Left lobe of liver (tissue), 2 donors: ENCODE results near the gene MTMR10. TPM values are rescaled to one million over a fixed set of nuclear protein-coding genes. Genes with fewer than 3 reads are reported as not detected.
A peak's percentile ranks its signal among the peaks of the same experiment; 100 is the strongest.

Experiments used
- ATAC-seq: fragments of 200-7000 bp; cut with Tn5 transposase; one replicate; pipeline ENCODE4 v1.9.1; 2020; ENCODE audit warnings: mild to moderate bottlenecking, moderate library complexity
- DNase-seq: peaks from one replicate; pipeline ENCODE4 v3.0.0-alpha.2; 2020; ENCODE audit warnings: low spot score
- total RNA-seq: library from RNA; stranded (reverse); gene quantifications from one replicate; pipeline ENCODE4 v1.2.1, GENCODE V29; 2021
- donor health status: DM: no; HTN: no; CAD: no; lungs with moderate emphysema.
- donor health status: DM: no; HTN: yes; CAD: no.

The MTMR10 gene
- total RNA-seq, 1 donor from 2014 or later: 26.6 TPM

DNA sequence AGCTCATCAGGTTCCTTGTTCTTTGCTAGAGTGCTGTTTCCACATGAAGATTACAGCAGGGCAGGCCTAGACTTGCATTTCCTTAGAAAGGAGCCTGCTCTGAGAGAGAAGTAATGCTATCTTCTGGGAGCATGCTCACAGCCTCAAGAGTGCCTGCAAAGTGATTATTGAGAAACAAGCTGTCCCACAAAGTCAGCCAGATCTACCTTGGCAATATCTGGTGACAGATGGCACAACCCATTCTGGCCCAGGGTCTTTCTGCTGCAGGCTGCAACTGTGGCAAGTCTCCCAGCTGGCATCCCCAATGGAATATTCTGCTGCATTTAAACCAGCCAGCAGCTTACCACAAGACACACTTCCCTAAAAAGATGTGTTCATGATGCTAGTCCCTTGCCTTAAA lies 29.3 kb downstream of the MTMR10 start:
- ATAC-seq: peak; percentile 40
- no peak for DNase-seq

DNA sequence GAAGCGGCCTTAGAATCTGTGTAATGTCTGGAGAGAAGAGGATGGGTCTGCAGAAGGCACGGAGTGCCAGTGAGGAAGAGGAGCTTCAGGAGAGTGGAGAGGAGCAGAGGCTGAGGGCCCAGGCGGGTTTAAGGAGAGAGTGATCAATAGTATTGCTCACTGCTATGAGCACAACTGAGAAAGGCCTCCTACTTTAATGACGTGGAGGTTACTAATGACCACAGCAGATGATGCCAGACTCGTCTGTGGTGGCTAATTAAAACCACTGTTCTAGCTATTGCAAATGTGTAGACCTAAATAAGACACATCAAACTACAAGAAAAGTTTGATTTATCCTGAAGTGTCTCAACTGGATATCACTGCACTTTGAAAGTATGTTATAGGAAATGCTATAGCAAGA lies 33.2 kb downstream of the MTMR10 start:
- DNase-seq (no peak), ATAC-seq (no peak)

DNA sequence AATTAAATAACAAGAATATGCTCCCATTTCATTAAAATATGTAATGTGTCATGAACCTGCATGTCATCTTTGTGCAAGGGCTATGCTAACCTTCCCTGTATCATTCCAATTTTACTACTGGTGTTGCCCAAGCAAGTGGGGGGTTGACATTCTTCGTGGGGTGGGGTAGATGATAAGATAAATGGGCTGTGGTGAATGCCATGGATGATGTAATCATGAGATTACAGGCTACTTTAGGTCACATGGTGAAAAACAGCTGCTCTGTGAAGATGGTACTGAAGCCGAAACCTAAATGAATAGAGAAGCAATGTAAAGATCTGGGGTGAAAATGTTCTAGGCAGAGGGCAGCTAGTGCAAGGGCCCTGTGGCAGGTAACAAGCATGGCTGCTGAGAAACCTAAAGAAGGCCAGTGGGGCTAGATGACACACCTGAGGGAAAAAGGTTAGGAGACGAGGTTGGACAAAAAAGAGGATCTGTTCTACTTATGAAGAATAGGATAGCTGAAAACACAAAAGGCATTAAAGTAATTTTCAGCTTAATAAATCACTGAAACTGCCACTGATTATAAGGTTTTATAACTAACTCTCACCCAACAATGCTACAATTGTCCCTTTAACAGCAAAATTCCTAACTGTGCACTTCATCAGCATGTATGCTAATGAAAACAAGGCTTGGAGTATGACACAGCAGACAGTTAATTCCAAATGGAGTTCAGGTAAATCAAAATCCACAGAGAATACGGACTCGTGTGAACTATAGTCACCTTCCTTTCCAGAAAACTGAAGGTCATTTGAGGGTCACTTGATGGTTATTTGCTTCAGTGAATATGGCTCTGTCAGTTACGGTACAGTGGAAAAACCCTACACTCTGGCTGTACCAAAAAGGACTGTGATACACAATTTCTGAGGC lies 35.0 kb downstream of the MTMR10 start:
- peak; percentile 35 for ATAC-seq
- DNase-seq: no peak

DNA sequence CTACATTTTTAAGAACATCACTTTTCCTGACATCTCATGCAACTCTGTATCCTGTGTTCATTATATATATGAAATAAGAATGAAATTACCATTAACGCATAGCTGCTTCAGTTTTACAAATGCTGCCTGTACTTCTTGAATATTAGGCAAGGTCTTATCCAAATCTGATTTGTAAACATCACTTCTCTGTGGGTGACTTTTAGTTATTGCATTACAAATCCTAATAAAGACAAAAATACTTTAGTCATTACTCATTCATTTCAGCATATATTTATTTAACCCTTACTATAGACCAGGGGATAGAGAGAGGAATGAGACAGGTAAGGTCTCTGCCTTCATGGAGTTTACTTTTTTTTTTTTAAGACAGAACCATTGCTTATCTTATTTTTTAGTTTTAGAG lies 36.8 kb downstream of the MTMR10 start:
- DNase-seq (no peak), ATAC-seq (no peak)

DNA sequence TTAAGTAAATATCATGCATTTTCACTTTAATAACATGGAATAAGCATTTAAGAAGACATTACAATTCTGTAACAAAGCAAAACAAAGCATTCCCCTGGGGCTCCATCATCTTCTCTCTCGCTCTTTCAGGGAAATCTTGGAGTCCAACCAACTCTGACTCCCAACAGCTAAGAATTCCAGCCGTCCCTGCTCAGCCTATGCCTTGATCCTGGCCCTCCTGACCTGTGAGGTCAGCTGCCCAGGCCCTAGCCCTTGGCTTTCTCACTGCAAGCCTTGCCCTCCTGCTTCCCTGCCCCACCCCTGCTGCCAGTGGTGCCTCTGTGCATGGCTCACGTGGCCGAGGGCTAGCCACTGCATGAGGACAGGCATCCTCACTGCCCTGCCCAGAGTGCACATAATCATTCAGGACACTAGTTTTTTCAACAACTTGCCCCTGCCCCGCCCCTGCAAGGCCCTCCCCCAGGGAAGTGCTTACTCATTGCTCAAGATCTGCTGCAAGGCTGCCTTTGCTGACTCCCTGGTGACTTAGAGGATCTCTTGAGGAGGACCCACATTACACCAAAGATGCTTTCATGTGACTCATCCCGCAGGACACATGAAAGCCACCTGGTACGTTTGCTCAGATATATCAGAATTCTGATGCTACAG lies 37.6 kb downstream of the MTMR10 start:
- no peak for DNase-seq

DNA sequence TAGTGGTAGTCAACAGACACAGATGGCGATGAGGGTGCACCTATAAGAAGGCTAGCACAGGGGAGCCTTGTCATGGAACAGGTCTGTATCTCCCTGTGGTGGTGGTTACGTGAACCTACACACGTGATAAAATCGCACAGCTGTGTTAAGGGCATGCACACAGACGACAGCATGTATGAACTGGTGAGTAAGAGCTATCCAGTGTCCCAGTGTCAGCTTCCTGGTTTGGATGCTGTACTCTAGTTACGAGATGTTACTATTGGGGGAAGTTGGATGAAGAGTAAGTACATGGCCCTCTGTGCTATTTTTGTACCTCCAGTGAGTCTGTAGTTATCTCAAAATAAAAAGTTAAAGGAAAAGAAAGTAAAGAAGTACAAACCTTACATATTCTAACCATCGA lies 38.2 kb downstream of the MTMR10 start:
- DNase-seq (no peak), ATAC-seq (no peak)

More for the DNA sequence above, 37.6 kb downstream of the MTMR10 start:
- ATAC-seq: peak; percentile 37

DNA sequence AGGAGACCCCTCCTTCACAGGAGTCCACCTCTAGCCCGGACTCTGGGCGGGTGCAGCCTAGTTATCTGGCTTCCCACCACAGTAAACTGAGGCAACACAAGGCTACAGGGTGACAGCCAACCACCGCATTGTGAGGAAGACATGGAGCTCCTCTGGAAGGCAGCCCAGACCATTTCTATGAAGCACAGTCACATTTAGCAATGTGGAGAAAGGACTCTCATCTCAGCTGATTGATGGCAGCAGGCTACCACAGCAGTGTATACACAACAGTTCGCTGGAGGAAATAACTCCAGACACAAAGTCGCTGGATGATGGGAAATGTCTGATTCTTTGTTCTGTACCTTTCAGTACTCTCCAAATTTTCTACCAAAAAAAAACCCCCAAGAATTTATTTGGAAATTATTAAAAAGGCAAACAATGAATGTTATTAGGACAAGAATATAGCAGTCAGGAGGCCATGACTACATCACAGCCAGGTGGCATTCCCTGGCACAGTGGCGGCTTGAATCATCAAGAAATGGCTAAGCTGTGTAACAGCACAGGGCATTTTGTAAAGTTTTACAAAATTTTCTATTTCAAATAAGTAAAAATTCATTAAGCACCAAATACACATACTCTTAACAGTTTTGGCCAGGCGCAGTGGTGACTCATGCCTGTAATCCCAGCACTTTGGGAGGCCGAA lies 47.6 kb downstream of the MTMR10 start:
- no peak for ATAC-seq

DNA sequence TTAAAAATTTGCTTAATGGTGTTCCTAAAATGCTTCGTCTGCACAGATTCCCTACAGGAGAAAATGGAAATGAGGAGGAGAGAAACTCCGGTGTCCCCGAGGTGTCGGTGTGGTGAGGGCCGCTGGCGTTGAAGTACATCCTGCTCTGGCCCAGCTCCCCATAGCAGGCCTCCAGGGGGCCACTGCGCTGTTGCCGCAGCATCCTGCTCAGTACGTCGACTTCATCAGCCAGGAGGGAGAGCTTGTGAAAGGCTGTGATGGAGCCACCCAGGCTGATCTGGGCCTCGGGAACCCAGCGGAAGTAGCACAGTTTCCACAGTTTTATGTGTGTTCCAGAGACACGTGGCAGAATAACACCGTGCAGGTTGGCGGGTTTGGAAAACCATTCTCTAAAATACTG lies 49.9 kb downstream of the MTMR10 start:
- DNase-seq (no peak), ATAC-seq (no peak)

More for the DNA sequence above, 47.6 kb downstream of the MTMR10 start:
- no peak for DNase-seq

DNA sequence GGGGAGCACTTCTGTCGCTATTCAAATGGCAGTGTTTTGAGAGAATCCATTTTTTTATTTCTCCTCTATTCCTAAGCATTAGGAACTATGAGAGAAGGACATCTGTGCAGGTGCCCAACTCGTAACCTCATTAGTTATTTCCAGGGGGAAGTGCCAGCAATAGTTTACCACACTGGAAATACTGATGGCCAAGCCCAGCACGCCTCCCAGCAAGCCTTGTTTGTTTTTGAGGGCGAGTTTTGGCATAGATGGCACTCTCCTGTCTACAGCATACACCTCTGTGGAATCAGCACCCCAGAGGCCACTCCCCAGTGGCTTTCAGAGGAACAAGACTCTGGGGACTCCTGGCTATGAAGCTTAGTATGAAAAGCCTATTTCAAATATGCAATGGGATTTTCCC lies 51.1 kb downstream of the MTMR10 start:
- peak; percentile 94 for ATAC-seq
- DNase-seq: peak; percentile 75

DNA sequence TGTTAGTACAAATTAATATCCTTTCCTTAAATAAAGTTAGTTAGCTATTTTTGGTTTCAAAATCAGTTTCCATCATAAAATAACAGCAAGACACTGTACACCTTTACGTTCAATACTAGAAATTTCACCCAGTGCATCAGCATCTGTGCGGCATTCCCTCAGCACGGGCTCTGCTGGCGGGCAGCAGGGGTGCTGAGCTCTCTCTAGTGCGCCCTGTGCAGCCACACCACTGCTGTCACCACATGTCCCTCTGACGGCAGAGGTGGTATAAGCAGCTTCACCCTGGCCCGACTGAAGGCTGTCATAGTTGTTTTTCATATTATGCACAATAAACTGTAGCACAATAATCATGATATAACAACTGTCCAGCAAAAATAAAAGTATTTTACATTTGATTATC lies 52.3 kb downstream of the MTMR10 start:
- ATAC-seq: no peak
- no peak for DNase-seq

DNA sequence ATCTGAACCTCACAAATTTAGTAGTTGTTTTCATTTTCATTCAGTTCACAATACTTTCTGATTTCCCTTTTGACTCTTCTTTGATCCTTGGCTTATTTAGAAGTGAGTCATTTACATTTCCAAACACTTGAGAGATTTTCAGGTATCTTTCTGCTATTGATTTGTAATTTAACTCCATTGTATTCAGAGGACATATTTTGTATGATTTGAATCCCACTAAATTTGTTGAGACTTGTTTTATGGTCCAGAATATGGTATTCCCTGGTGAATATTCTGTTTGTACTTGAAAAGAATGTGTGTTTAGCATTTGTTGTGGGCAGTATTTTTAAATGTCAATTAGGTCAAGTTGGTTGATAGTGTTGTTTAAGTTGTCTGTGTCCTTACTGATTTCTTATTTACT lies 58.1 kb downstream of the MTMR10 start:
- DNase-seq (no peak), ATAC-seq (no peak)

DNA sequence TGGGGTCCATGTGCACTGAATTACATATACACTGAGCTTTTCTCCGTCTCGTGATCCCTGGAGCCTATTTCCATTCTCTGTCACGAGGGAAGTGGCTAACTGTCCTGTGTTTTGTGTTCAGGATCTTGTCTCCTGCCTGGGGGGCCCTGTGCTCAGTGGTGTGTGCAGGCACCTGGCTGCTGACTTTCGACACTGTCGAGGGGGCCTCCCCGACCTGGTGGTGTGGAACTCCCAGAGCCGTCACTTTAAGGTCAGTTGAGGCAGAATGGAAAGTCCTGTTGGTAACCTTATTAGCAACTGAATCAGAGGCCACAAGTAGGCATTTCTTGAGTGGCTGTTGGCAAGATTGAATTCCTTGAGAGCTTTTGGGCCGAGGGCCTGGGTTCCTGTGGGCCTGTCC lies 61.0 kb downstream of the MTMR10 start:
- ATAC-seq (no peak), DNase-seq (no peak)

DNA sequence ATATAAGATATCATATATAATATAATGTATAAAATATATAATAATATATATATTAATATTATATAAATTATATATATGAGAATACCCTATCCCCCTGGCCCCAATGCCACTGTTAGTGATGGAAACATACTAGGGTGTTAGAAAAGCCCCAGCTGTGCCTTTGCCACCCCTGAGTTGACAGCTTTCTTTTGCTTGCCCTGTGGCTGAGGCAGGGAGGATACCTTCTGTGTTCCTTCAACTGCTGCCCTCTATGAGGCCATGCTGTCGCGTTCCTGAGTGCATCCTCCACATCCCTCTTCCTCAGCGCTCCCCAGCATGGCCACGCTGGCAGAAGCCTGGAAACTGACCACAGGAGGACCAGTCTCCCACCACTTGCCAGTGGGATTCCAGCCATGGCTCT lies 61.4 kb downstream of the MTMR10 start:
- DNase-seq: no peak
- no peak for ATAC-seq

DNA sequence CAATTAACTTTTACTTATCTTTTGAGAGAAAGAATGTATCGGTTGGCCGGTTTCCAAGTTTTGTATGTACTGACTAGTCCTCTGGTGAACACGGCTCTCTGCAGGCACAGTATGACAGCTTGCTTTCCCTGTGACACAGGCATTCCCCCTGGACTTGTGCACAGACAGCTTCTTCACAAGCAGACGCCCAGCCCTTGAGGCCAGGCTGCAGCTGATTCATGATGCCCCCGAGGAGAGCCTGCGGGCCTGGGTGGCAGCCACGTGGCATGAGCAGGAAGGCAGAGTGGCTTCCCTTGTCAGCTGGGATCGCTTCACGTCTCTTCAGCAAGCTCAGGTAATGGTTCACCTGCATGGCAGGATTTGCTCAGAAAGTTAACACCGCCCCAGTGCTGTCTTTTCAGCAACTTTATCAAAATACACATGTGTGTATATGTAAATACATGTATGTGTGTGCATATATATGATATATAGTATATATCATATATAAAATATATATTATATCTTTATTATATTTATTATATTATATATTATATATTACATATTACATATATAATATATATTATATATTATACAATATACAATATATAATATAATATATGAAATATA lies 62.3 kb downstream of the MTMR10 start:
- DNase-seq (no peak), ATAC-seq (peak; percentile 44)

DNA sequence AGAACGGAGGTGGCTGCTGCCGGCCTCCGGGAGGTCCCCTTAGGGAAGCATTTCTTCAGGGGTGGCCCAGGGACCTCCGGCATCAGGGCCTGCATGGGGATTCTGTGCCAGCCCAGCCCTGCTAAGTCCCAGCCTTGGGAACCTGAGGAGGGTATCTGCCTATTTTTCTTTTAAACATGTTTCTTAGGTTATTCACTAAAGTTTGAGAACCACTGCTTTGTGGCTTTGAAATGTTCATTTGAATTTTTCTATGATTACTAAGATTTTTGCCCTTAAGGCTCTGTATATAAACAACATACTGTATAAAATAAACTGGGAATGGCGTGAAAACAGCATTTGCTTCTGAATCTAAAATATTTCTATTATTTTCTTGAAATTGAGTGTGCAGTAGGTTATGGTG lies 63.4 kb downstream of the MTMR10 start:
- ATAC-seq (no peak), DNase-seq (no peak)

DNA sequence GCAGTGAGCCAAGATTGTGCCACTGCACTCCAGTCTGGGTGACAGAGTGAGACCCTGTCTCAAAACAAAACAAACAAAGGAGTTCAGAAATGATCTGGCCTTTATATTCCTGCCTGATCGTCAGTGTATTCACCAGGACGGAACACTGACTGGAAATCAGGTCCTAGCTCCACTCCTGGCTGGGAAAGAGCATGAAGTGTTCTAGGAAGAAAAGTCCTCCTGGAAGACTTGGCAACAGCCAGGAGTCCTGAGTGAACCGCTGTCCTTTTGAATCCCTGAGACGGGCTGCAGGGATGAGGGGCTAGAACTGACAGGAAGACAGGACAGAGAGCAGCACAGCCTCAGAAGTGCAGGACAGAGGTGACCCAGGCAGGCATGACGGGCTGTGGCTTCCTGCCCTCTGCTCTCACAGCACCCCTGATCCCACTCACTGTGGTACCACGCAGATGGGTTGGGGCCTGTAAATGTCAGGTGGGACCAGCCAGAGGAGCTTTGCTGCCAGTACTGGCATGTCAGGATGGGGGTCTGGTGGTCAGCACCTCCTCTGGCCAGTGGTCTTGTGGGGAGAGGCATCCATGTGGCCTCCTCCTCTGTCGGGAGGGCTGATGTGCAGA lies 64.2 kb downstream of the MTMR10 start:
- ATAC-seq (peak; percentile 22), DNase-seq (no peak)

DNA sequence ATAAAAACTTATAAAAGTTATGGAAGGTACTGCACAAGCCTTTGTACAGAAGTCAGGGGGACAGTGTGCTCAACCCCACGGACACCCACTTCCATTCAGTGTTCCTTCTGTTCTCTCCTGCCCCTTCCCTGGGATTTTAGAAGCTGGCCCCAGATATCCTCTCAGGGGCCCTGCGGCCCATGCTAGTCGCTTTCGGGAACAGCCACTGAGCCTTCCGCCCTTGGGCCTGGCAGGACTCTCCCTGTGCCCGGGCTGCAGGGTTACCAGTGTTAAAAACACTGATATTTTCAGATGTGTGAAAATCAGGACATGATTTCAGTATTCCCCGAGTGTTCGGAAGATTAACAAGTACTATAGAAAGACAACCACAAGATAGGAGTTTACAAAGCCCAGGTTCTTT lies 65.3 kb downstream of the MTMR10 start:
- DNase-seq (no peak), ATAC-seq (no peak)

DNA sequence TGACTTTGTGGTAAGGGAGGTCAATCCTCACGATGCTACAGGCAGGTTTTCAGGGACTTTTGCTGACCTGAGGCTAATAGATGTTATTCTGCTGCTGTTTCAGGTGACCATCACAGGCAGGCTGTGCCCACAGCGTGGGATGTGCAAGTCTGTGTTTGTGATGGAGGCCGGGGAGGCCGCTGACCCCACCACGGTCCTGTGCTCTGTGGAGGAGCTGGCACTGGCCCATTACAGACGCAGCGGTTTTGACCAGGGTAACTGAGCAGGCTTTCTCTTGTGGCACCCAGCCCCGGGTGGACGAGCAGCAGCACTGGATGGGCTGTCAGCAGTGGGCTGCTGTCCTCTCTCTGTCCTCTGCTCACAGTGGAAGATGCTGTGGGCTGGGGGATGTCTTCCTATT lies 65.7 kb downstream of the MTMR10 start:
- ATAC-seq (no peak), DNase-seq (no peak)

DNA sequence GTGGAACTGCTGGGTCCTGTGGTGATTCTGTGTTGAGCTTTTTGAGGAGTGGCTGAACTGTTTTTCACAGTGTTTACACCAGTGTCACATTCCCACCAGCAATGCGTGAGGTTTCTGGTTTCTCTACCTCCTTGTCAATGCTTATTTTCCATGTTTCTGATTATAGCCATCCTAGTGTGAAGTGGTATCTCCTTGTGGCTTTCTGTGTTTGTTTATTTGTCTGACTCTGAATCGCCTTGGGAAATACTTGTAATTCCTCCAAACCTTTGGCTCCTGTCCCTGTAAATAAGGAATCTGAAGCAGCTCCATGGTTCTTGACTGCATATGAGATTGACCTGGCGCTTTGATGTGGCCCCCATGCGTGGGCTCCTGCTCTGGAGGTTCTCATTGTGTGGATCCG lies 67.1 kb downstream of the MTMR10 start:
- ATAC-seq (no peak), DNase-seq (no peak)

DNA sequence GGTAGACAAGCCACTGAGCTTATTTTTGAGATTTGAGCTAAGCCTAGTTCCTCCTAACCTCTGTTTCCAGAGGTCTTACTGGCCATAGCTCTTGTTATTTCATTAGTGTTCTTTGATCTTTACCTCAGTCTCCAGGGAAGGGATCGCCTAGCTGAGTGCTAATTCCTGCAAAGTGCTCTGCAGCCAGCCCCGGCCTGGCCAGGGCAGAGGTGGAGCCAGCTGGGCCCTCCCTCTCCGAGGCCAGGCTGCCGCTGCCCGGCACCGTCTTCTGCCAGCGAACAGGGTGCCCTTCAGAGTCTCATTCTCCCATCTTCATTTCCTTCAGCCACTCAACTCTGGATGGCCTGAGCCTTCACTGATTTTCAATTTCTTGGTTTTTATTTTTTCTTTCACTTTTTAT lies 68.0 kb downstream of the MTMR10 start:
- DNase-seq (no peak), ATAC-seq (no peak)
